Activated CD8-positive, alpha-beta memory T cell treated with anti-CD3 and anti-CD28 coated beads, Interleukin-2, amount 50 U/mL, for 1 hour (primary cell): ENCODE data around the gene IGF2.
"Not testable (repeated sequence)": the region's sequence is repeated elsewhere in the genome, so short reads cannot be mapped to it uniquely, and the experiment has no call there.

Experiments used
- DNase-seq: peaks from one replicate; pipeline ENCODE4 v3.0.0-alpha.2; 2020; ENCODE audit errors: extremely low read depth

IGF2 gene

DNA sequence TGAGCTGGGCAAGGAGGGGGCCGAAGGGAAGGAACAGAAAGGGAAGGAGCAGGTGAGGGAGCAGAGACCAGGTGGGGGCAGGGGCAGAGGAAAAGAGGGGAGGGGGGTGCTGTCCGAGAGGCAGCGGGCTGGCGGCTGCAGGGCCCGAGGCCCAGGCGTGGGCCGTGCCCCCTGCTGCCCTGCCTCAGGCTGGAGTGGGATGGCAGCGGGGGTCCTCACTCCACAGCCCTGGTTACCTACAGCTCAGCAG, 2.3 kb downstream of the IGF2 start:
- DNase-seq: no peak

DNA sequence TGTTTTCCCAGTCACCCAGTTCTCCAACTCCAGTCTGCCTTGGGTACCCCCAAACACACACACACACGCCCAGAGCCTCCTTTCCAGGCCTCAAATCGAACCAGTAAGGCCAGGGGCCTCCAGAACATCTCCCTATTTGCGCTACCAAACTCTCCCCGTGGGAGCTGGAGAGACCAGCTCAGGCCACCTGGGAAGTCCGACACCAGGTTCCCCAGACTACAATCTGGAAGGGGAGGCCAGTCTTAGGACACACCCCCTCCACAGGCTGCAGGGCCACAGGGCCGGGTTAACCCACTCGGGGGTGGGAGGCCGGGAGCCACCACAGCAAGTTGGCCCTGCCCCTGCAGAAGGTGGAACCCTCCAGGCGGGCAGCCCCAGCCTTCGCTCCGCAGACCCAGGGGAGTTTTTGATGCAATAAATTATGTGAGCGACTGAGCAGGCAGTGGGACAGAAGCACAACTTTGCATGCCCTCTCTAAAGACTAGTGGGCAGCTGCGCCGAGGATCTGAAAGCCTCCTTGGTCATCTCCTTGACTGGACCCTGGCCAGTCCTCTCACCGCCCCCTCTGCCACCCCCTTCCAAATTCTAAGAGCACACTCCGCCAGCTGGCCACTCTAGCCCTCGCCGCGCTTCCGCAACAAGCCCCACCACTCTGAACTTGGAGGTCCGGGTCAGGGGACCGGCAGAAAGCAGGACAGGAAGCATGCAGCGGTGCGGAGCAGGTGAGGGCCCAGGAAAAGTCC, 2.8 kb downstream of the IGF2 start:
- DNase-seq: no peak

DNA sequence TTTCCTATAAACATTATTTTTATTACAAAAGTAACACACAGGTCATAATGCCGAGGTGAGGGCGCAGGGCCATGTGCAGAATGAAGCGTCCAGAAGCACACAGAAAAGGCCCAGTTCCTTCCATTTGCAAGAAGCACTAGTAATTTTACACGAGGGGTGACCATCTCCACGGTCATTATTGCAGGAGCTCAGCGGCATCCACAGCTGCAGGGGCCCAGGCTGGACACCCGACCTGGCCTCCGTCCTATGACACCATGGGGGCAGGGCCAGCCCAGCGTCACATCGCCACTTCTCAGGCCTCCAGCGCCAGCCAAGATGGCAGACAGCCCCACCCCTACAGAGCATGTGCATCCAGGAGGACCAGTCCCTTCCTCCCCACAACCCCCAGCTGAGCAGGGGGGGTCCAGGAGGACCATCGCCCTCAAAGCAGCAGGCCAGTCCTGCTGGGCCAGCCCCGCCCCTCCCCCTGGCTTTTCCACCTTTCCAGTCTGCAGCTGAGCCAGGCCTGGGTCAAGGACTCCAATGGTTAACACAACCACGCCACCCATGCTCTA, 3.5 kb downstream of the IGF2 start:
- no peak for DNase-seq

DNA sequence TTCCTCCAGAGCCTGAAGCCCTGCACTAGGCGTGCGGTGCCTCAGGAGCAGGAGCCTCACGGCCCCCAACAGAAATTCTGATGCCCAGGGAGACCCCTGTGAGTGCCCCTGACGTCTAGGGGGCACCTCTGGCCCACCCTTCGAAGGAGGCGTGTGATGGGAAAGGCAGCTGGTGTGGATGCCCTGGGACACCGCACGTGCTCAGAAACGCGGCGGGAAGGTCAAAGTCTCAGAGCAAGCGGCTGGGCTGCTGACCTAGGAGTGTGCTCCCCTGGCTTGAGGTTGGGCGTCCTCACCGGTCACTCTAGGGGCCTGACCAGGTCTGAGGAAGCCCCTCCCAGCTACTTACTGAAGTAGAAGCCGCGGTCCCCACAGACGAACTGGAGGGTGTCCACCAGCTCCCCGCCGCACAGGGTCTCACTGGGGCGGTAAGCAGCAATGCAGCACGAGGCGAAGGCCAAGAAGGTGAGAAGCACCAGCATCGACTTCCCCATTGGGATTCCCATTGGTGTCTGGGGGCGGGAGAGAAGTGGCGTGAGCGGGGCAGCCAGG, 4.1 kb downstream of the IGF2 start:
- no peak for DNase-seq

DNA sequence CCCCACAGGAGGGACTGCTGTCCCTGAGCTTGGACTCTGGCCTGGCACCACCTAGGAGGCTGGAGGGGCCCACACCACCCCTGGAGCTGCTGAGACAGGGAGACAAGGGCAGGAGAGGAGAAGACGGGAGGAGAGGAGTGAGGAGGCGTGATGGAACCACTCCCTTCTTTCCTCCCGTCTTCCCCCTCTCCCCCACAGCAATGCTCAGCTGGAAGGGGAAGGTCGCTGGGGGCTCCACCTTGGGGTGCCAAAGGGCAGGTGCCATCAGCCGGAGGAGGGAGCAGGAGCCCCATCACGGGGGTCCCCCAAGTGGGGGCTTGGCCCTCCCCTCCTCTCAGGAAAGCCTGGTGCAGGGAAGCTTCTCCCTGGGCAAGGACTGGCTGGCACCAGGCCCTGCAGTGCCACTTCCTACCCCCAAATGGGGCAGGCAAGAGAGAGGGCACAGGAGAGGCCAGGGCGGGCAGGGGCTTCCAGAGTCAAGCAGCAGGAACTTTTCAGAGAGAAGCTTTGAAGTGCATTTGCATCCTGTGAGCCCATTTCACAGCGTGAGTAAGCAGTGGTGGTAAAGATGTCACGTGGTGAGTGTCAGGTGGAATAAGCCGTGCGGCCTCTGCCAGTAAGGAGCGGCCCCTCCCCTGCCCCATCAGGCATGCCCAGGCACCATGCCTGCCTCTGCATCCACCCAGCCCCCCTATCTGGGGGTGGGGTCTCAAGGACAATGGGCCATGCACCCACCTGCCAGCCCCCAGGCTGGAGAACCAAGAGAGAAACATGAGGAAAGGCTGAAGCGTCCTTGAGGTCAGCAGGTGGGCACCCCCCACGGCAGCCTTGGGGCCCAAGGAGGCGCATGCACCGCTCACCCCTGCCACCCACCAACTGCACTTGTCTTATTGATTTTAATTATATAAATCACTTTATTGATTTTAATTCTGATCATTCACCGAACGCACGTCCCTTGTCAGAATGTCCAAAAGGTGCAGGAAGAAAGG, 4.9 kb downstream of the IGF2 start:
- DNase-seq: no peak

DNA sequence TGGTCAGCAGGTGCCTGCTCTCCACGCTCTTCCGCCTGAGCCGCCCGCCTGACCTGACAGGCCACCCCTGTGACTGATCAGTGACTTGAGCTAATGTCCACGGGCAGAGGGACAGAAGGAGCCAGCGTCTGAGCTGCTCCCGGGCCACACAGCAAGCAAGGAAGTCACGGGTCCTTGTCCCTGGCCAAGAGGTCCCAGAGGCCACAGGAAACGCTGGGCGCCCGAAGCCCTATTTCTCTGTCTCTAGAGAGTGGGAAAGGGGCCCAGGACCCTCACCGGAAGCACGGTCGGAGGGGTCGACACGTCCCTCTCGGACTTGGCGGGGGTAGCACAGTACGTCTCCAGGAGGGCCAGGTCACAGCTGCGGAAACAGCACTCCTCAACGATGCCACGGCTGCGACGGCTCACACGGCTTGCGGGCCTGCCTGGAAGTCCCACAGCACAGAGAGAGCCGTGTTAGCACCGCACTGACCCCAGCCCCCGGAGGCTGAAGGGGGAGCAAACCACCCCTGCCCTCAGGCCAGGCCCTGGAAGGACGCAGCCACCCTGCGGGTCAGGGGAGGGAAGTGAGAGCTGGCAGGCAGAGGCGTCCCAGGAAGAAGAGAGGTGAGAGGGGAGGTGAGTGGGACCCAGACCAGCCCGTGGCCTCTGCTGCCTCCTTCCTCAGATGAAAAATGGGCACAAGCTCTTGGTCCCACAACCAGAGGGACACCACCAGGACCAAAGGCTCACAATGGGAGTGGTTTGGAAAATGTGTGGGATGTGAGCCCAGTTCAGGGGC, 5.8 kb downstream of the IGF2 start:
- DNase-seq: no peak

DNA sequence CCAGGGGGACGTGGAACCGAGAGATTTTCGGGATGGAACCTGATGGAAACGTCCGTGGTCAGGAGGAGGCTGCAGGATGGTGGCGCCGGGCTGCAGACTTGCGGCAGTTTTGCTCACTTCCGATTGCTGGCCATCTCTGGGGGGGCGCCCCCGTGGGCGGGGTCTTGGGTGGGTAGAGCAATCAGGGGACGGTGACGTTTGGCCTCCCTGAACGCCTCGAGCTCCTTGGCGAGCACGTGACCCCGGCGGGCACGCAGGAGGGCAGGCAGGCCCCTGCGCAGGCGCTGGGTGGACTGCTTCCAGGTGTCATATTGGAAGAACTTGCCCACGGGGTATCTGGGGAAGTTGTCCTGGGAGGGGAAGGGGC, 6.3 kb downstream of the IGF2 start:
- DNase-seq: no peak

DNA sequence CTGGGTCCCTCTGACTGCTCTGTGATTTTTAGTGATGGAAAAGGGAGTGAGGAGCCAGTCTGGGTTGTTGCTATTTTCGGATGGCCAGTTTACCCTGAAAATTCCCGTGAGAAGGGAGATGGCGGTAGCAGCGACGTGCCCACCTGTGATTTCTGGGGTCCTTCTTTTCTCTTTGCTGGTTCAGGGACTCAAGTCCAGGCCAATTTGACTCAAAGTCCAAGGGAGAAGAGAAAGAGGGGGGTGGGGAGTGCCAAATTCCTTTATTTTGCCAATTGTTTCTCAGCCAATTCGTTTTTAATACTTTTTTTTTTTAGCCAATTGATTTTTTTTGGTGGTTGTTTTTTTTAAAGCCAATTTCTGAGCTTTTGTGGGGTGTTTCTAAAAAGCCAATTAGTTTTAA, 6.9 kb downstream of the IGF2 start:
- DNase-seq: no peak

DNA sequence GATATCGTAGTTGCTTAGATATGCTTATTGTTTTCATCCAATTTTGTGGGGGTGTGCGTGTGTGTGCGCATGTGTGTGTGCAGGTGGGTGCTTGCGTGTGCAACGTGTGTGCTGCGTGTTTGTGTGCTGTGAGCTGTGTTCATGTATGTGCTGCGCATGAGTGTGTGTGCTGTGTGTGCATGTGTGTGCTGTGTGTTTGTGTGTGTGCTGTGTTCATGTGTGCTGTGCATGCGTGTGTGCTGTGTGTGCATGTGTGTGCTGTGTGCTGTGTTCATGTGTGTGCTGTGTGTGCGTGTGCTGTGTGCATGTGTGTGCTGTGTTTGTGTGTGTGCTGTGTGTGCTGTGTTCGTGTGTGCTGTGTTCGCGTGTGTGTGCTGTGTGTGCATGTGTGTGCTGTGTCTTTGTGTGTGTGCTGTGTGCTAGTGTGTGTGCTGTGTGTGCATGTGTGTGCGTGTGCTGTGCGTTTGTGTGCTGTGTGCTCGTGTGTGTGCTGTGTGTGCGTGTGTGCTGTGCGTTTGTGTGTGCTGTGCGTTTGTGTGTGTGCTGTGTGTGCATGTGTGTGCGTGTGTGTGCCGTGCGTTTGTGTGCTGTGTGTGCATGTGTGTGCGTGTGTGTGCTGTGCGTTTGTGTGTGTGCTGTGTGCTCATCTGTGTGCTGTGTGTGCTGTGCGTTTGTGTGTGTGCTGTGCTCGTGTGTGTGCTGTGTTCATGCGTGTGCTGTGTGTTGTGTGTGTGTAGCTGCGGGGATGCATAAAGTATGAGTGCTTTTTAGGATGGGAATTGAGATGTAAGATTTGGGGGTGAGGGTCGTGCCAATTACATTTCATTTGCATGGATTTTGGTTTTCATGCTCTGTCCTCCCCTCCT, 7.6 kb downstream of the IGF2 start:
- DNase-seq: no peak

DNA sequence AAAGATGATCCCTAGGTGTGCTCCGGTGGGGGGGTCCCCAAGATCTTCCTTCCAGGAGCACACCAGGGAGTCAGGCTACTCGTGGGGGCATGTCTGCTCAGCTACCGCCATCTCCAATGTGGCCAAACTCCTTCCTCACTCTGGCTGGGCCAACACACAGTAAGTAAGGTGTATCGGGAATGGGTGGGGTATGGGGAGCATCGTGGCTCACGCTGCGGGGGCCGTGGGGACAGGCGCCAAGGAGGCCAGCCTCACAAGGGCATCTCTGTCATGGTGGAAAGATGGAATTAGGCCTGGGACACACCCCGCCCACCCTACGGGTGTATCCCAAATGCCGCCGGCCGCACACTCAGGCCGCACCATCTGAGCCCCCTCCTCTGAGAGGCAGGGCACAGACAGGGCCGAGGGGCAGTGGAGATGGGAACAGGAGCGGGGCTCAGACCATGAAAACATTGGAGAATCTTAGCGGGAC, 8.3 kb downstream of the IGF2 start:
- DNase-seq: no peak

DNA sequence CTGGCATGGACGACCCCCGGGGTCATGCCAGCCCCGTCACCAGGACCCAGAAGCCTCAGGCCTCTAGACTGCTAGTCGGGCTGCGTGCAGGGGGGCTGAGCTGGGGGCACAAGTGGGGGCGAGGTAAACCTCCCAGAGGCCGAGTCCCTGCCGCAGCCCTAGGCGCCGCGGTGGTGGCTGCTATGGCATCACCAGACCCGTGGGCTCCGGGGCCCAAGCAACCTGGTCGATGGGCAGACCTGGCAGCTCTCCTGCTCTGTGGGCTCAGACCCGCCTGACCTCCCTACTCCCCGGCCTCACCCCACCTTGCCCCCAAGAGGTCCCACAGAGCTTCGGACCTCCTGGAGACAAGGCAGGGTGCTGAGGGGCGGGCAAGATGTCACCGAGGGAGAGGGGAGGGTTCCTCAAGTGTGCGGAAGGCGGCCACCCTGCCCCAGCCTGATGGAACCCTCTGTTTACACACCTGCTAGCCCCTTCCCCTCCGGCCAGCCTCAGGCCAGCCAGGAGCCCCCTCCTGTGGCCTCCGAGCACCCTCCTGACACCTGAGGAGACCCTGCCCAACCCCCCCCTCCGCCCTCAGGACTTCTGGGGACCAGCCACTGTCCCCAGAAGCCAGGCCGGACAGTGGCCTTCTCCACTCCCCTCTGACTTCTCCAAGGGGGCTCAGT, 9.4 kb downstream of the IGF2 start:
- DNase-seq: no peak

DNA sequence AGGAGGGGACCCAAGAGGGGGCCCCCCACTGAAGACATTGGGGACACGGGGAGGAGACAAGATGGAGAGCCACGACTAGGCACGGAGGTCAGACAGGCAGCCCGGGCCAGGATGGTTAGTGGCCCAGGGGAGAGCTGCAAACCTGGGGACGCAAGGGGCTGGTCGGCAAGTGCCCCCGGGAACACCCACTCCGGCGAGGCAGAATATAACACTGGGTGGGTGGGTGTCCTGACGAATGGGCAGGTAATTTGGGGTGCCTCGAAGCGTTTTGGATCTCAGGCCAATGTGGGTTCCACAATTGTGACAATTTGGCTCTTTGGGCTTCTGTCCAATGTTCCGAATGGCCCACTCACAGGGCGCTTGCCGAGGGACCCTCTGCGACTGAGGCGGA, 9.9 kb downstream of the IGF2 start:
- DNase-seq: no peak

DNA sequence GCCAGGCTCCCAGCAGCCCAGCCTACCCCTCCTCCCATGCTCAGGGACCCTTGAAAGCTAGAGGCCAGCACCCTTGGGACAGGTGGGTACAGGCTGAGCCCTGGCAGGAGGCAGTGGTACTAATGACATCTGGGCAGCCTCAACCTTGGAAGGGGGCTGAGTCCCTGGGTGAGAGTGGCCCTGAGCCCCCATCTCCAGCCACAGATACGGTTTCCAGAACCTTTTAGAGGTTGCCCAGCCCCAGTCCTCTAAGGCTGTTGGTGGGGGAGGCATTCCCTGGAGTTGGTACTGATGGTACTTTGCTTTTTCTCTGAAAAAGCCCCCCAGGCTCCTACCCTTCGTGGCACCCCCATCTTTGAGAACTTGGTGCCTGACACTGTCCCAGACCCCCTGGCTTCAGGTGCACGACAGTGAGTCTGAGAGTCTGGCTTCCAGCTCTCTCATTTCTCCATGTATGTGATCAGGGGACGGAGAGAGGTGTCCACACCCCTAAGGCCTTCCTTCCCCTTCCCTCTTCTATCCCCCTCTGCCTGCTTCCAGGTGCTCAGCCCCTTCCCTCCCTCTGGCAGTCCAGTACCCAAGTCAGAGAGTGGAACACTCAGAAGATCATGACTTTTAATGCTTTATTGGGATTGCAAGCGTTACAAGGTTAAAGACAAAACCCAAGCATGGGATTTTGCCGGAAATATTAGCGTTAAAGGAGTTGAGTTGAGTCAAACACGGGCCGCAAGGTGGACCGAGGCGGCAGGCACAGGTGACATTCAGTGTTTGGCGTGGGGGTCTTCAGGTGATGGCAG, 10.5 kb downstream of the IGF2 start:
- no peak for DNase-seq

DNA sequence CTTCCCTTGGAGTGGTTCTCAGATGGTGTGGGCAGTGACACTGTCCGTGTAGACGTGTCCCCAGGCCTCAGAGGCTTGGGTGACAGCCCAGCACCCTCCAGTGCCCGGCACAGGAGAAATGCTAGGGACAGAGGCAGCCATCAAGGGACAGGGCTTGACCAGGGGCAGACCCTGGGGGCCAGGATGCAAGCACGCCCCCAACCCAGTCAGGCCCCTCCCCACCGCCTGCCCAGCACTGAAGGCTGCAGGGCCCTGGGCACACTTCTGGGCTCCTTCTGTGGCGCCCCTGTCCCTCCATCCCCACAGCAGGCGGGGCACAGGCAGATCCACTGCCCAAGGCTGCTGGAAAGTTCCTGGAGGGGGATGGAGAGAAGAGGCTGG, 11.1 kb downstream of the IGF2 start:
- no peak for DNase-seq

DNA sequence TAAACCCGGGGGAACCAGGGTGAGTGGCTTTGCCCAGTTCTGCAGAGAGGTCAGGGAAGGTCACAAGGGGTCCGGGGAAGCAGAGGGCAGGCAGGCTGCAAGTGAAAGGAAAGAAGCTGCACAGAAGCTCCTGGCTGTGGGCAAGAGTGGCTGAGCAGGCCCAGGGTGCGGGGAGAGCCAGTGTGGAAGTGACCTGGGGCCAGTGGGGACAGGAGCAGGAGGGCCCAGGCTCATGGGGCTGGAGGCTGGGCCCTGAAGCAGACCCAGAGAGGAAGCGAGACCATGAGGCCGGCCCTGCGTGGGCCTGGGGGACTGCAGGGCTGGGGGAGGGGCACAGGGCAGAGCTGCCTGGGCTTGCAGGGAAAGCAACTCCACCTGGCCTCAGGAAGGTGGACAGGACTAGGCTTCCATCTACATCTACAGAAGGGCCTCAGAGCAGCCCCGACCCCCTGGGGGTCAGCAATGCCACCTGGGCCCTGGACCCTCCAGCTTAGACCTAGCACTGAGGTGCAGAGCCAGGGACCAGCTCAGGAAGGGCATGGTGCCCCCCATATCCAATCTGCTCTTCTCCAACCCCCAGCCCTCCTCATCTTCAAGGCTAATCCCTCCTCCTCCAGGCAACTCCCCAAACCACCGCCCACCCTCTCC, 11.6 kb downstream of the IGF2 start:
- DNase-seq: no peak

DNA sequence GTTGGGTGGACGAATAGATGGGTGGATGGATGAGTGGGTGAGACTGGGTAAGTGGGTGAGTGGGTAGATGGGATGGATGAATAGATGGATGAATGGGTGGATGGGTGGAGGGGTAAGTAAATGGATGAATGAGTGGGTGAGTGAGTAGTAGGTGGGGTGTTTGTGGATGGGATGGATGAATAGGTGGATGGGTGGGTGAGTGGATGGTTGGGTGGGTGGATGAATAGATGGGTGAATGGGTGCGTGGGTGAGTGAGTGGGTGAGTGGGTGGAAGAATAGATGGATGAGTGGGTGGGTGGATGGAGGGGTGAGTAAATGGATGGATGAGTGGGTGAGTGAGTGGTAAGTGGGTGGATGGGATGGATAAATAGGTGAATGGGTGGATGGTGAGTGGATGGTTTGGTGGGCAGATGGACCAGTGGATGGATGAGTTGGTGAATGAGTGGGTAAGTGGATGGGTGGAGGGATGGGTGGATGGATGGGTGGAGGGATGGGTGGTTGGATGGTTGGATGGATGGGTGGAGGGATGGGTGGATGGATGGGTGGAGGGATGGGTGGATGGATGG, 12.6 kb downstream of the IGF2 start:
- DNase-seq: no peak

DNA sequence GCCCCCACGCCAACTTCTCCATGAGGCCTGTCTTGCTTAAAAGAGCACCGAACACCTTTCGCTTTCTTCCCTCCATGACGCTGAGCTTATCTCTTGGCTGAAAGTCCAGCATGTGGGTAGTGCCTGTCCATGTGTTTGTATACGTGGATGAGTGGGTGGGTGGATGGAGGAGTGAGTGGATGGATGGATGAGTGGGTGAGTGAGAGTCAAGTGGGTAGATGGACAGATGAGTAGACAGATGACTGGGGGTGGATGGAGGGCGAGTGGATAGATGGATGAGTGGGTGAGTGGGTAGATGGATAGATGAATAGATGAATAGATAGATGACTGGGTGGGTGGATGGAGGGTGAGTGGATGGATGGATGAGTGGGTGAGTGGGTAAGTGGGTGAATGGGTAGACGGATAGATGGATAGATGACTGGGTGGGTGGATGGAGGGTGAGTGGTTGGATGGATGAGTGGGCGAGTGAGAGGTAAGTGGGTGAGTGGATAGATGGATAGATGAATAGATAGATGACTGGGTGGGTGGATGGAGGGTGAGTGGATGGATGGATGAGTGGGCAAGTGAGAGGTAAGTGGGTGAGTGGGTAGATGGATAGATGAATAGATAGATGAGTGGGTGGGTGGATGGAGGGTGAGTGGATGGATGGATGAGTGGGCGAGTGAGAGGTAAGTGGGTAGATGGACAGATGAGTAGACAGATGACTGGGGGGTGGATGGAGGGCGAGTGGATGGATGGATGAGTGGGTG, 14.3 kb downstream of the IGF2 start:
- DNase-seq: not testable (repeated sequence)

DNA sequence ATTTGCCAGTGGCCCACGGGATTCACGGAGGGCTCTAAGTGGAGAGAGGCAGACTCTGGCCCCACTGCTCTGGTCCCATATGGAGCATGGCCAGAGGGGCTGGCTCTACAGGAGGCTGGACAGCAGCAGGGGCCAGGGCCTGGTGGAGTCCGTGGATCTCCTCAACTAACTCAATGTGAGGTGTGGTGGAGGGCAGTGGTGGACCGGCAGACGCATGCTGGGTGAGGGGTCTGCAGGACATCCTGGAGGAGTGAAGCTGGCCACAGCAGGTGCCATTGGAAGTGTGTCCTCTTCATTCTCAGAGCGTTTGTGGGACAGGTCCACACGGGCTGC, 15.6 kb downstream of the IGF2 start:
- DNase-seq: no peak
